GM18868 (cell line): ENCODE data around the gene TNNC2.
"Not testable (repeated sequence)": the region's sequence is repeated elsewhere in the genome, so short reads cannot be mapped to it uniquely, and the experiment has no call there.

ENCODE experiments used
- ATAC-seq: cut with Tn5 transposase; IDR thresholded peaks from one replicate; pipeline ENCODE4 v1.9.1; 2021; ENCODE audit warnings: mild to moderate bottlenecking, moderate library complexity; ENCODE audit not compliant: unreplicated experiment

TNNC2 gene

DNA sequence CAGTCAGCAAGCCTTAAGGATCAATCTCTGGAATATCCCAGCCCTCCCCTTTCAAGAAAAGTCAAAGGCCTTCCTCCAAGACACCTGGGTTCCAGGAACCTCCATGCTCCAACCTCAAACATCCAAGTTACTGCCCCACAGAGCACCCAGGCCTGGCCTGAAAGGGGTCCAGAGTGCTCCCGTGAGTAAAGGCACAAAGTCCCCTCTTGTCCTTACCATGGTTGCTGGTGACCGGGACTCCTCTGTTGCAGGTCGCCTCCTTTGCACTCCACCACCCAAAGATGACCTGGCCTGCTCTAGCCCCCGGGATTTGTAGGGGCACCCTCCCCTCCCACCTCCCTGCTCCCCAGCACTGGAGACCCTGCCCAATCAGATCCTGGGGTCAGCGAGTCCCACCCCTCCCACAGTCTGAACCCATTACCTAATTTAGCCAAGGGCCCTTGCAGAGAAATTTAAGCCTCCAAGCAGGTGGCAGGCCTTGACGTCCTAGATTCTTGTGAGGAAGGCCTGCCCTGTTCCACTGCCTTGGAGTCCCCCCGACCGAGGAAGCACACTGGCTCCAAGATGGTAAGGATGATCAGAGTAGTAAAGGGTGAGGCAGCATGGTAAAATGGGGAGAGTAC is at the start of gene TNNC2:
Gene TNNC2, minus strand, starts transcription at position 283 of the 623 bp plus-strand sequence. Its CDS starts 64 bp downstream, at position 219.
- ATAC-seq = no peak

DNA sequence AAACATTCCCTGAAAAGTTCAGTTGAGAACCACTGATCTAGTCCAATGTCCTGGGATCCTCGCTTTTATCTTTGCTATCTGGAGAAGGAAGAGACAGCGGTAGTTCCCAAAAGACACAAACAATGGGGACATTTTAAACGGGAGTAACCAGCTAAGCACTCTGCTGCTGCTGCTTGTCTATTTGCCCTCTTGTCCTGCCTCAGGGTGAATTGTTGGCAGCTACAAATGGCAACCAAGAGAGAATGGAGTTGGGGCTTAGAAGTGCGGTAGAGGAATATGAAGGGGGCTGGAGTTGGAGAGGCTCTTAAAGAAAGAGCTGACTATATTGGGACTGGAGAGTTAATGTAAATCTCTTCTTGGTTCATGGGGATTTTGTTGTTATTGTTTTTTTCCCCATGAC is 47.5 kb upstream of the TNNC2 start:
- no peak for ATAC-seq

DNA sequence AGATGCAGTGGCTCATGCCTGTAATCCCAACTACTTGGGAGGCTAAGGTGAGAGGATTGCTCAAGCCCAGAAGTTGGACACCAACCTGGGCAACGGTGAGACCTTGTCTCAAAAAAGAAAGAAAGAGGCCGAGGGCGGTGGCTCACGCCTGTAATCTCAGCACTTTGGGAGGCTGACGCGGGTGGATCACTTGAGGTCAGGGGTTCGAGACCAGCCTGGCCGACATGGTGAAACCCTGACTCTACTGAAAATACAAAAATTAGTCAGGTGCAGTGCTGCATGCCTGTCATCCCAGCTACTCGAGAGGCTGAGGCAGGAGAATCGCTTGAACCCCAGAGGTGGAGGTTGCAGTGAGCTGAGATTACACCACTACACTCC is 47.0 kb upstream of the TNNC2 start:
- ATAC-seq = not testable (repeated sequence)

DNA sequence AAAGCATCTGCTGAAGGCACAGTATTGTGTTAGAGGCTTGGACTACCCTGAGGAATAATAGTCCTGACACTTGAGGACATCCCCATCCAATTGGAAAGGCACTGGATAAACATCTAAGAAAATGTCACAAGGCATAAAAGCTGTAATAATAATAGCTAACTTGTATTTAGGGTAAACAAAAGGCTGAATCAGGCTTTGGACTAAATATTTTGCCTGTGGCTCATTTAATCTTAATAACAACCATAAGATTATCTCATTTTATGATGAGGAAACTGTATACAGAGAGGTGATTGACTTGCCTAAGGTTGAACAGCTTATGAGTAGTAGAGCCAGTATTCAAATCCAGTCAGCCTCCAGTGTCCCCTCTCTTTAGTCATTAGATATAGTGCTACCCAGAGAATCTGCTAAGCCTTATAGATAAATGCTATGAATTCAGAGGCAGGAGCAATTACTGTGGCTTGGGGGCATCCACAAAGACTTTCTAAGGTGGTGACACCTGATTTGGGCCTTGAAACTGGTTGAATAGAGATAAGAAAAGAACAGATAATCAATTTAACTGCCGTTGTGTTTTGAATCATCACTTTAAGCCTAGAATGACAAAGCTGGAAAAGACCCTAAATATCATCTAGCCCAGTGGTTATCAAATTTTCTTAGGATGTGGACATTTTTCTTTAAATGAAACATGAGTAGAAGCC is 46.4 kb upstream of the TNNC2 start:
- no peak for ATAC-seq

DNA sequence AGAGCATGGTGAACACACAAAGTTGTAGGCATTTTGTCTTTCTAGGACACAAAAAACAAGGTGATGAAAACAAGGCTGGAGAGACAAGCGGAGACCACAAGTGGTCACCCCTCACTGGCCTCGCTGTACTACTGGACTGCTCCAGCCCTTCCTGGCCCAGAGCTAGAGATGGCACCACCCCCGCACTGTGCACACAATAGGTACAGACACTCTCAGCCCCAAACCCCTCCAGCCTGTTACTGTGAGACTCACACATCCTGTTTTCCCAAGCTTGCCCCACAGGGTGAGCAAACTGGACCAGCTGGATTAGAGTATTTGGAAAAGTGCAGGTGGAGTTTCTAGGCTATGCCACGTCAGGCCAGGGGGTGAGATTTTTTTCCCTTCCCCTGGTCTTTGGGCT is 45.5 kb upstream of the TNNC2 start:
- ATAC-seq = no peak

DNA sequence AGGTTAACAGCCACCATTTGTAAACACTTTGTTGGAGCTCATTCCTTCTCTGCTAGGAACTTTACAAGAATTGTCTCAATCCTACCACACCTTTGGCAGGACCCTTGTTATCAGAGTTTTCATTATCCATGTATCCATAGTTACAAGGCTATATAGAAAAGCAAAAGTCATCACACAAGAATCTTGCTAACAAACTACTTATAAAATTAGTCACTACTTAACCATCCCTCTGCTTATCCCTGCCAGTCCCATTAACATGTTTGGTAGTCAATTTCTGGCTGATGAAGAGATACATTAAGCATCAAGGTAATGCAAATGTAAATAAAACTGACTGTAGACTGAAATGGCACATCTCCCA is 40.7 kb upstream of the TNNC2 start:
- ATAC-seq = no peak

DNA sequence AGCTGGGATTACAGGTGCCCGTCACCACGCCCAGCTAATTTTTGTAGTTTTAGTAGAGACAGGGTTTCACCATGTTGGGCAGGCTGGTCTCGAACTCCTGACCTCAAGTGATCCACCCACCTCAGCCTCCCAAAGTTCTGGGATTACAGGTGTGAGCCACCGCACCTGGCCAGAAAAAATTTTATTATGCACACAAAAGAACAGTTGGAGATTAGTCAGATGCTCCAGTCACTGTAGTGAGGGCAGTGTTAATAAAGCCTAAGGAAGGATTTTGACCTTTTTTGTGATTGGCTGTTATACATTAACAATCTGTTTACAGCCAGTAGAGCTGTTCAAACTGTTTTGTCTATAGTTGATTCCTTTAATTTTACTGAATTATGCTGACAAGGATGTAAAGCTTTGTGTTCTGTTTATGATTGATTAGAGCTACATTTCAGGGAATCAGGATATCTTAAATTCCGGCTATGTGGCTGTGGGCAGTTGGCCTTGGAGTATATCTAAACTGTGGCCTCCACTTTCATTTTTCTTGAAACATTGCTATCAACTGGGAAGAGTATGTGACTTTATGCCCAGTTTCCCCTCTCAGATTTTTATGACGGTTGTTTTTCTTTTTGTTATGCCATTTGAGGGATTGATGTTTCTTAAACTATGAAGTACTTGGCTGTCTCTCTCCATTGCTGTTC is 40.2 kb upstream of the TNNC2 start:
- no peak for ATAC-seq

DNA sequence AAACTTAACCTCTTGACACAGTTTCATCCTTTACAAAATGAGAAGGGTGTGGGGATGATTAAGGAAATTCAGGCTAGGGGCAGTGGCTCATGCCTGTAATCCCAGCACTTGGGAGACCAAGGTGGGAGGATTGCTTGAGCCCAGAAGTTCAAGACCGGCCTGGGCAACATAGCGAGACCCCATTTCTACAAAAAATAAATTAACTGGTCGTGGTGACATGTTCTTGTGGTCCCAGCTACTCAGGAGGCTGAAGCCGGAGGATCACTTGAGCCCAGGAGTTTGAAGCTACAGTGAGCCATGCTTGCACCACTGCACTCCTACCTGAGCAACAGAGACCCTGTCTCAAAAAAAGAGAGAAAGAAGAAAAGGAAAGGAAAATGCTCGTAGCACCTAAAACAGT is 39.3 kb upstream of the TNNC2 start:
- no peak for ATAC-seq

DNA sequence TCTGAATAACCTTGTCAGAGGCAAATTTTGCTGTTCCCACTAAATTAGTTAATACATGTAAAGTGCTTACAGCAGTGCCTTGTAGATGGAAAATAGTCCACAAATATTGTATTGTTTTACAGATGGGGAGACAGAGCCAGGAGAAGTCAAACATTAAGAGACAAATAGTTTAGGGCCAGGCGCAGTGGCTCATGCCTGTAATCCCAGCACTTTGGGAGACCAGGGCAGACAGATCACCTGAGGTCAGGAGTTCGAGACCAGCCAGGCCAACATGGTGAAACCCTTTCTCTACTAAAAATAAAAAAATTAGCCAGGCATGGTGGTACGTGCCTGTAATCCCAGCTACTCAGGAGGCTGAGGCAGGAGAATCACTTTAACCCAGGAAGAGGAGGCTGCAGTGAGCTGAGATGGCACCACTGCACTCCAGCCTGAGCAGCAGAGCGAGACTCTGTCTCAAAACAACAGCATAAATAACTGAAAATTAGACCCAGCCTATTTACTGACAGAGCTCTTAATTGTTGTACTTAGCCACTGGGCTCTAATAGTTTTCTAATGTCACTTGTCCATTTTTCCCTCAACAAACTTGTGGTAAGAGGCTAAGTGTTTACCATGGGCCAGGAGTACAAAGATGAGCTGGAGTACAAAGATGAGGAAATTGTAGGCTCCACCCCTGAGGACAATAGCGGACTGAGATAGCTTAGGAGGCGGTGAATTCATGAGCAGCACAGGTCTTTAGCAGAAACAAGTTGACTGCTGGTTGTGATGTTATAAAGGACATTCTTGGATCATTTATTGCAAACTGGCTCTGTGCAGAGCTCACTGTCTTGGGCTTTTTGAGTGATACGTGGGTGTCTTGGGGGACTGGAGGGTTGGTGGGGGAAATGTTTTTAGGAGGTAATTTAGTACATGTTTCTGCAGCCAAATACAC is 36.7 kb upstream of the TNNC2 start:
- ATAC-seq = no peak

DNA sequence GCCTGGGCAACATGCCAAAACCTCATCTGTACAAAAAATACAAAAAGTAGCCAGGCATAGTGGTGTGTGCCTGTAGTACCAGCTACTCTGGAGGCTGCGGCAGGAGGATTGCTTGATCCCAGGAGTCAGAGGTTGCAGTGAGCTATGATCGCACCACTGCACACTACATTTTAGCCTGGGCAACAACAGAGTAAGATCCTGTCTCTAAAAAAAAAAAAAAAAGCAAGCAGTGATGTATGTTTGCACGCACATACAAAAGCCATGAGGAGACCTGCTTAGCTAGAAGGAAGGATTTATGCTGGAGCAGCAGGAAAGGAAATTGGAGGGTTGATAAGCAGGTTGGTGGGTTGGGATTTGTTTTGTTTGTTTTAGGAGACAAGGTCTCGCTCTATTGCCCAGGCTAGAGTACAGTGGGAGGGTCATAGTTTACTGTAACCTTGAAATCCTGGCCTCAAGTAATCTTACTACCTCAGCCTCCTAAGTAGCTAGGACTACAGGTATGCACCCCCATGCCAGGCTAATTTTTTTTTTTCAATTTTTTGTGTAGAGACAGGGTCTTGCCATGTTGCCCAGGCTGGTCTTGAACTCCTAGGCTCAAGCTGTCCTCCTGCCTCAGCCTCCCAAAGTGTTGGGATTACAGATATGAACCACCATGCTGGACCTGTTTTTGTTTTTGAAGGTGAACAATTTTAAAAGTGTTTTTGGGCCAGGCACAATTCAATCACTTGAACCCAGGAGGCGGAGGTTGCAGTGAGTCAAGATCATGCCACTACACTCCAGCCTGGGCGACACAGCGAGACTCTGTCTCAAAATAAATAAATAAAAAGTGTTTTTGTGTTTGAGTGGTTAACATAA is 34.3 kb upstream of the TNNC2 start:
- no peak for ATAC-seq

DNA sequence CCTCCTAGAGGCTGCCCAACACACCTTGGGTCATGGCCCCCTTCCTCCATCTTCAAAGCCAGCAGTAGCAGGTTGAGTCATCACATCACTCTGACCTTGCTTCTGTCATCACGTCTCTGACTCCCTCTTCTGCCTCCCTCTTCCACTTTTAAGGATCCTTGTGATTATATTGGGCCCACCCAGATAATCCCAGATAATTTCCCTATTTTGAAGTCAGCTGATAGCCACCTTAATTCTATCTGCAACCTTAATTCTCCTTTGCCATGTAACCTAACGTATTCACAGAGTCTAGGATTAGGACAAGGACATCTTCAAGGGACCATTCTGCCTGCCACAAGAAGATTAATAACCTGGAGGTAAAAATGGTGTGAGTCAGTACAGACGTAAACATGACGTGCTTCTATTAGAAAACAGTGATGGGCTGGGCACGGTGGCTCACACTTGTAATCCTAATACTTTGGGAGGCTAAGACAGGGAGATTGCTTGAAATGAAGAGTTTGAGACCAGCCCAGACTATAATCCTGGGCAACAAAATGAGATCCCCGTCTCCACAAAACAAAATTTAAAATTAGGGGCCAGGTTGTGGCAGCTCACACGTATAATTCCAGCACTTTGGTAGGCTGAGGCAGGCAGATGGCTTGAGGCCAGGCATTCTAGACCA is 33.6 kb upstream of the TNNC2 start:
- no peak for ATAC-seq

DNA sequence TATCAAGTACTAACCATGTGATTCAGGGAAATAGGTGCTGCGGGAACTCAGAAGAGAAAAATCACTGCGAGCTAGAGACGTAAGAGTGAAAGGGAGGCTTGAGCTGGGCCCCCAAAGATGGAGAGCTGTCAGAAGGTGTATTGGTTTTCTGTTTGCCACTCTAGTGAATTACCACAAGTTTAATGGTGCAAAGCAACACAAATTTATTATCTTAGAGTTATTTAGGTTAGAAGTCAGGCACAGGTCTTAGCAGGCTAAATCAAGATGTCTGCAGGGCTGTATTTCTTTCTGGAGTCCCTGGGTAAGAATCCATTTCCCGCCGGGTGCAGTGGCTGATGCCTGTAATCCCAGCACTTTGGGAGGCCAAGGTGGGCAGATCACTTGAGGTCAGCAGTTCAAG is 32.8 kb upstream of the TNNC2 start:
- ATAC-seq = no peak

DNA sequence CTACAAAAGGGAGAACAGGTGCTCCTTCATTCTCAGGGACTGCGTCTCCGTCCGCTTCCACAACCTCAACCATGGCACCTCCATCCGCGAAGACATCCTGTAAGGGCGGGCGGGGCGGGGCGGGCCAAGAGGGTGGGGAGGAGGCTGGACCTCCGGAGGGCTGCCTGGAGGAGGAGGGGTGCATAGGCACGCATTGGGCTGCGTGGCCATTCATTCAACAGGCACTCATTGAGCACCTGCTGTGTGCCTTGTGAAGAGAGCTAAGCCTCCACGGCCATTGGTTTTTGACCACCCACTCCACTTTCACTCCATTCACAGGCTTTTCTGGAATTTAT is 30.7 kb upstream of the TNNC2 start:
- ATAC-seq = peak; percentile 20

DNA sequence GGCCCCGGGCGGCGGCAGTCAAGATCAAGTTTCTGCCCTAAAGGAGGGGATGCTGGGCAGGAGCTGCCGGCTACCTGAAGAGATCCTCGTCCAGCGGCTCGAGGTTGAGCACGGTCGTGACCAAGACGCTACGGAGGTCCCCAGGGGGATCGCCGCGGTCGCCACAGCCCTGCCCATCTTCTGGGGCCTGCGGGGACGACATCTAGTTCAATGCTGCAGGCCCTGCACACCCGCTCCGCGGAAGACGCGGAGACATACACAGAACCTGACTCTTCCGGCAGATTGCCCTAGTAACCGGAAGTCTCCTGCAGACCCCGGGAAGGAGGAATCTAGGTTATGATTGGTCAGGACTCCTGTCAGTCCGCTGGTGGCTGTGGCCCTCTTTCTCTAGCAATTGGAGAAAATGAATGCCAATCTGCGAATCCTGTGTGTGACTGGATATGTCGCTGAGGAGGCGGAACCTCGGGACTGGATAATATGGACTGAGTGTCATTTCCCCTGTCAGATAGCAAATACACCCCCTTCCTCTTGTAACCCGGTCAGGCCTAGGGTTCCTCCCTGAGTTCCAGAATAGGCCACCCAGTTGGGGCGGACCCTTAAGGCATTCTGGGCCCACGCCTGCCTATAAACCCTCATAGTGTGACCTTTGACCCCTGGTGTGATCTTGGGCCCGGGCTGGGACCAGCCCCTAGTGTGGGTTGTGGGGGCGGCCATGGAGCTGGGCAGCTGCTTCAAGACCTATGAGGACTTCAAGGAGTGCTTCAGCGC is 30.2 kb upstream of the TNNC2 start, which contains the start of the genes ACOT8 and ZSWIM3:
Gene ACOT8, minus strand, starts transcription at position 279 of the 768 bp plus-strand sequence. Its CDS starts 77 bp downstream, at position 202.
Gene ZSWIM3, plus strand, starts transcription at position 501 of the 768 bp plus-strand sequence. Its CDS starts 212 bp downstream, at position 713.
- ATAC-seq = peak; percentile 95

DNA sequence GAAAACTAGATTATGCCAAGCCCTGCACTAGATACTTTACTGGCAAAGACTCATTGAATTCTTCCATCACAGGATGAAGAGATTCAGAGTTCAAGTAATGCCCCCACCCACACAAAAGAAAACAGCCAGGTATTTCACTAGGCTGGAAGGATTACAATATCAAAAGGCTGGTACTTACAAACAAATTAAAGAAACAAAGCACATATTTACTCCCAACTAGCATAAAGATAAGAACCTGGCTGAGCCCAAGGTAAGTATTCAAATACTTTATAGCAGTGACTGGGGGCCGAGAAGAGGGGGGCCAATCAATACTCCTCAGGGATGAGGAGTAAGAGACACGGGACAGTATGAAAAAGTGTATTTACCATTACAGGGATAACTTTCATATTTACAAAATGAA is 26.4 kb upstream of the TNNC2 start:
- ATAC-seq = no peak

DNA sequence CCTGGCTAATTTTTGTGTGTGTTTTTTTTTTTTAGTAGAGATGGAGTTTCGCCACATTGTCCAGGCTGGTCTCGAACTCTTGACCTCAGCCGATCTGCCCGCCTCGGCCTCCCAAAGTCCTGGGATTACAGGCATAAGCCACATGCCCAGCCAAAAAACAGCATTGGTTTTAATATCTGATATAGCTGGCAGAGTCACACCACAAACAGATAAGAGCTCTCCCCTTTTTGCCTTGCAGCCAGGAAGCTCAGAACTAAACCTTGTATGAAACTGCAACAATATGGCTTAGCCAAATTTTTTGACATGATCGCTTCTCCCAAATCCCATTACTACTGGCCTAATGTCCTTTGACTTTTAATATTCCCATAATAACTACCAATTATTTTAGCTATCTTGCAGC is 25.2 kb upstream of the TNNC2 start:
- ATAC-seq = no peak

DNA sequence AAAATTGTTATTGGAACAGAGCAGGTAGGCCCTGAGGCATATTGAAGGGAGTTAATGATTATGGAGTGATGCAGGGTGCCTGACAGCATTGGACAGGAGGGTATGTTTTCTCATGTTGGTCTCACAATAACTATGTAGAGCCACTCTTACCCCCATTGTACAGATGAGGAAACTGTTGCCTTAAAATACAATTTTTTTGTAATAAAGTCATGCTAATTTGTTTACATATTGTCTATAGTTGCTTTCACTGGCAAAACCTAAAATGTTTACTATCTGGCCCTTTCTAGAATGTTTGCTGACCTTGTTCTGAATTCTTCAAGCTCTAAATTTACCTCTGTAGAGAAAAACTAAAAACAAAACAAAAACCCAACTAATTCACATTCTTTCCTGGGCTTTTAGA is 24.4 kb upstream of the TNNC2 start:
- no peak for ATAC-seq

DNA sequence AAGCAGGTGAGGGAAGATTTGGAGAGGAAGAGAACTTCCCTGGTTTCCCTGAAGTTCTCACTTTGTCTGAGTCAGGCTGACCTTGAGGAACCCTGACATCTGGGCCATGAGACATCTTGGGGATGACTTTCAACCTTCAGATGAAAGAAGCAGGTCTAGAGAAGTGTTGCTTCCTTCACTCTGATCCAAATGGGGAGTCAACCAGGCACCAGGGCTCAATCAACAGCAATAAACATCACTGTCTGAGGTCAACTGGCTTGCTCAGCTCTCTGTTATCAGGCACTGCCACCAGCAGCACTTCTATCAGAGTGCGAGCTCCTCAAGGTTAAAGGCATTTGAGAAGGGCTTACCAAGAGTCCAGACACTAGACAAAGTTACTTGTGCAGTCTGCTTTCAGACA is 23.8 kb upstream of the TNNC2 start:
- ATAC-seq = no peak

DNA sequence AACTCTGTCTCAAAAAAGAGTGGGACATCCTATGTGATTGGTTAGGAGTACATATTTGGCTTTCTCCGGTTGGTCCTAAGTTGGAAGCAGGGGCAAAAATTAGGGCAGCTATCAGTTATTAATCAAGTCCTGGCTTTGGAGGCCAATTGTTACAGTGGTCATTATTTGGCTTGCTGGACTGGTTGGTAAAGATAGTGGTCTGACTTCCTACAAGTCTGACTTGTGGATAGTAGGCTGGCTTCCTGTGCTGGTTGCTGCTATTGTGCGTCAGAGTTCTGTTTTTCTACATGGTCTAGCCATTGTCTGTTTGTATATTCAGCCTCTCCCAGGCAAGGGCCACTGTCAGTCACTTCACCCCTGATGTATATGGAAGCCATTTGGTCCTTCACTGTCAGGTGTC is 23.1 kb upstream of the TNNC2 start:
- ATAC-seq = no peak
